A673 (cell line): Measurements from ENCODE around the gene MAGEB1.

Experiments used
- EZH2 ChIP-seq: fragments of 200-600 bp; sonication (generic); IDR thresholded peaks from 2 replicates; pipeline ENCODE4 v1.6.1; 2017; ENCODE audit warnings: borderline replicate concordance, low read depth, mild to moderate bottlenecking, mixed read lengths, antibody characterized with exemption, low read length; ENCODE audit not compliant: poor library complexity, severe bottlenecking
- TF ChIP-seq, protein P1 (sequence below): fragments of 300-800, 200-600 bp; sonication (generic); conservative IDR thresholded peaks from 2 replicates; pipeline ENCODE4 v1.5.1; 2017; ENCODE audit warnings: low read depth, mild to moderate bottlenecking, antibody characterized with exemption, low read length, moderate library complexity, mixed read lengths

DNA sequence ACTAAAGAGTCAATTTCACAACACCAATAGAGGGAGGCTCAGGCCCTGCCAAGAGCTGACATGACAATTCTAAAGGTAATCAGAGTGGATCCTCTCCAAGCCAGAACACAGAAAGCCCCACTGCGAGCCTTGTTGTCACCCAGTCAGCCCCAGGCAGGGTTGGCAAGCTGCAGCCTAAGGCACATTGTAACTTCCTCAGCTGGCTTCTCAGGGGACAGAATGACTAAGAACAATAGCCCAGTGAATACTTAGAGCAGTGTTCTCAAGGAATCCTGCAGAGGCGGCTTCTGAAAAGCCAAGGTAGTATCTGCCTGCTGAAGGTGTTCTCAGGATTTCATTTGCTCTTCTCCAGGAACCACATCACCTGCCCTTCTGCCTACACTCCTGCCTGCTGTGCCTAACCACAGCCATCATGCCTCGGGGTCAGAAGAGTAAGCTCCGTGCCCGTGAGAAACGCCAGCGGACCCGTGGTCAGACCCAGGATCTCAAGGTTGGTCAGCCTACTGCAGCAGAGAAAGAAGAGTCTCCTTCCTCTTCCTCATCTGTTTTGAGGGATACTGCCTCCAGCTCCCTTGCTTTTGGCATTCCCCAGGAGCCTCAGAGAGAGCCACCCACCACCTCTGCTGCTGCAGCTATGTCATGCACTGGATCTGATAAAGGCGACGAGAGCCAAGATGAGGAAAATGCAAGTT, 5.1 kb upstream of the MAGEB1 start, which contains the start of gene MAGEB4:
- TF ChIP-seq, protein P1, sequence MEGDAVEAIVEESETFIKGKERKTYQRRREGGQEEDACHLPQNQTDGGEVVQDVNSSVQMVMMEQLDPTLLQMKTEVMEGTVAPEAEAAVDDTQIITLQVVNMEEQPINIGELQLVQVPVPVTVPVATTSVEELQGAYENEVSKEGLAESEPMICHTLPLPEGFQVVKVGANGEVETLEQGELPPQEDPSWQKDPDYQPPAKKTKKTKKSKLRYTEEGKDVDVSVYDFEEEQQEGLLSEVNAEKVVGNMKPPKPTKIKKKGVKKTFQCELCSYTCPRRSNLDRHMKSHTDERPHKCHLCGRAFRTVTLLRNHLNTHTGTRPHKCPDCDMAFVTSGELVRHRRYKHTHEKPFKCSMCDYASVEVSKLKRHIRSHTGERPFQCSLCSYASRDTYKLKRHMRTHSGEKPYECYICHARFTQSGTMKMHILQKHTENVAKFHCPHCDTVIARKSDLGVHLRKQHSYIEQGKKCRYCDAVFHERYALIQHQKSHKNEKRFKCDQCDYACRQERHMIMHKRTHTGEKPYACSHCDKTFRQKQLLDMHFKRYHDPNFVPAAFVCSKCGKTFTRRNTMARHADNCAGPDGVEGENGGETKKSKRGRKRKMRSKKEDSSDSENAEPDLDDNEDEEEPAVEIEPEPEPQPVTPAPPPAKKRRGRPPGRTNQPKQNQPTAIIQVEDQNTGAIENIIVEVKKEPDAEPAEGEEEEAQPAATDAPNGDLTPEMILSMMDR: no peak
- no peak for TF ChIP-seq EZH2
